ENCODE results near the gene CFL2. TPM values are rescaled to one million over a fixed set of nuclear protein-coding genes. Genes with fewer than 3 reads are reported as not detected.

The CFL2 gene
- total RNA-seq, 1 experiment from 2014 or later = 13.9 TPM

GRCh38 chr14:34723867-34724266 lies 9.5 kb upstream of the CFL2 start:
- Histone ChIP-seq H4K5ac (ENCODE audit: insufficient read length, low read depth, low read length) (no peak overlapping the region), H3K23ac (ENCODE audit: insufficient read length, low read depth, low read length) (no peak overlapping the region), H2BK5ac (ENCODE audit: insufficient read length, low read length) (no peak overlapping the region)

More at GRCh38 chr14:34723867-34724266, 9.5 kb upstream of the CFL2 start:
- no peaks in the 10 kb centered on the region for H3K36me3 Mint-ChIP-seq (ENCODE audit: insufficient read depth in 1 of 3, low read depth in 3 of 3)
- no peaks in the 10 kb centered on the region for H3K27me3 Mint-ChIP-seq (ENCODE audit: low read depth)
- no peak overlapping the region for H3K56ac ChIP-seq (ENCODE audit: insufficient read length, low read depth, low read length)
- H3K4me1 ChIP-seq (ENCODE audit: insufficient read depth, low read length) = no peaks in the 10 kb centered on the region
- no peak overlapping the region for H4K91ac ChIP-seq (ENCODE audit: insufficient read length, low read depth, low read length)
- H3K4me1 Mint-ChIP-seq = peaks cover 7% of the 10 kb centered on the region in 2 experiments
- no peak overlapping the region for H3K14ac ChIP-seq (ENCODE audit: insufficient read depth, low read length)
- H3K9me3 ChIP-seq (ENCODE audit: control insufficient read depth, low read depth, low read length) = no peaks in the 10 kb centered on the region
- H3K9ac ChIP-seq (ENCODE audit: extremely low read depth, insufficient read length, low read length) = no peak overlapping the region
- H3K79me2 ChIP-seq (ENCODE audit: insufficient read depth, low read length) = no peaks in the 10 kb centered on the region
- H2BK15ac ChIP-seq (ENCODE audit: low read depth, low read length) = no peak overlapping the region
- H3T11ph ChIP-seq (ENCODE audit: low read length) = no peak overlapping the region
- no peaks in the 10 kb centered on the region for H3K23me2 ChIP-seq (ENCODE audit: insufficient read length, low read depth, low read length, poor library complexity, severe bottlenecking)
- no peak overlapping the region for H2BK120ac ChIP-seq (ENCODE audit: low read depth, low read length, poor library complexity, severe bottlenecking)
- no peak for DNase-seq
- no peaks in the 10 kb centered on the region for H4K20me1 ChIP-seq (ENCODE audit: control insufficient read depth, insufficient read depth, insufficient read length)
- H4K8ac ChIP-seq (replicated peaks; ENCODE audit: insufficient read length, low read depth, low read length) = no peak overlapping the region
- no peak overlapping the region for H3K18ac ChIP-seq (ENCODE audit: insufficient read length, low read depth, low read length)
- no peak overlapping the region for H3K4me3 Mint-ChIP-seq
- no peak for TF ChIP-seq CTCF (conservative IDR thresholded peaks at IDR 0.05)
- H3K27ac ChIP-seq (ENCODE audit: insufficient read length, low read depth, low read length) = no peak overlapping the region
- H2AFZ ChIP-seq (ENCODE audit: low read length) = no peak overlapping the region
- H3K4me2 ChIP-seq (ENCODE audit: insufficient read depth, insufficient read length, low read length) = no peak overlapping the region
- H2BK12ac ChIP-seq (ENCODE audit: insufficient read length, low read depth, low read length) = no peak overlapping the region
- no CpG with 5 or more reads among the region's 3 CpGs for WGBS (ENCODE audit: extremely low coverage, insufficient read length, low lambda C conversion rate)
- no peak overlapping the region; a peak in 1 of 7 replicates for H3K27ac Mint-ChIP-seq
- H2AK5ac ChIP-seq (ENCODE audit: insufficient read length, low read length) = no peak overlapping the region
- no peaks in the 10 kb centered on the region for H3K27me3 ChIP-seq (ENCODE audit: insufficient read depth, low read length)
- H2BK20ac ChIP-seq (ENCODE audit: low read depth, low read length, poor library complexity, severe bottlenecking) = no peak overlapping the region
- H3K9me3 Mint-ChIP-seq = no peaks in the 10 kb centered on the region
- H3K79me1 ChIP-seq (ENCODE audit: insufficient read depth, low read depth, low read length, poor library complexity, severe bottlenecking) = no peaks in the 10 kb centered on the region
- no peak overlapping the region for H3K4ac ChIP-seq (ENCODE audit: low read depth, low read length)

All from H9 (cell line).